H1 (cell line): ENCODE measurements around the gene PIAS2. TPM values are rescaled to one million over a fixed set of nuclear protein-coding genes. Genes with fewer than 3 reads are reported as not detected.
"Not testable (repeated sequence)": the region's sequence is repeated elsewhere in the genome, so short reads cannot be mapped to it uniquely, and the experiment has no call there.

Experiments
- CTCF ChIA-PET: fragments of 300-600 bp; sonication (Branson Sonifier 250); formaldehyde crosslinking; loops from one replicate; lab custom pipeline; 2021; ENCODE audit not compliant: partially characterized antibody; lab: Charles Lee
- POLR2A ChIA-PET: fragments of 300-600 bp; sonication (Branson Sonifier 250); formaldehyde crosslinking; loops from one replicate; lab custom pipeline; 2021; ENCODE audit warnings: inconsistent platforms; ENCODE audit not compliant: partially characterized antibody; lab: Charles Lee
- DNase-seq, 2 experiments: peaks; one replicate each; pipeline versions ENCODE4 v3.0.0 to v3.0.0-alpha.2; 2010 to 2022; ENCODE audit warnings: low spot score in 2 of 2, low read depth in 1 of 2, mixed read lengths in 1 of 2
- FAIRE-seq: peaks from 2 replicates; lab custom pipeline; 2011; peaks lifted over from hg19 to GRCh38; lab: Jason Lieb, UNC
- H2AFZ ChIP-seq: 2 replicates; pipeline ENCODE4 v1.8.1; 2012; ENCODE audit warnings: low read length, inconsistent platforms
- H2AK5ac ChIP-seq: 2 replicates; pipeline ENCODE4 v1.6.1; 2013; ENCODE audit warnings: low read depth, low read length
- H2BK120ac ChIP-seq: replicated peaks from 2 replicates; pipeline ENCODE3; 2013; ENCODE audit warnings: low read depth, low read length, inconsistent platforms
- H2BK12ac ChIP-seq: 2 replicates; pipeline ENCODE4 v1.6.1; 2013; ENCODE audit warnings: low read depth, low read length
- H2BK15ac ChIP-seq: 2 replicates; pipeline ENCODE4 v1.6.1; 2013; ENCODE audit warnings: low read length
- H2BK20ac ChIP-seq: 2 replicates; pipeline ENCODE4 v1.6.1; 2013; ENCODE audit warnings: low read length
- H2BK5ac ChIP-seq: 2 replicates; pipeline ENCODE4 v1.6.1; 2013; ENCODE audit warnings: low read depth, low read length
- H3K14ac ChIP-seq: 2 replicates; pipeline ENCODE4 v1.6.1; 2013; ENCODE audit warnings: inconsistent platforms; ENCODE audit not compliant: insufficient read length
- H3K18ac ChIP-seq: 2 replicates; pipeline ENCODE4 v1.6.1; 2013; ENCODE audit warnings: low read length; ENCODE audit errors: extremely low read depth
- H3K23ac ChIP-seq: 2 replicates; pipeline ENCODE4 v1.6.1; 2013; ENCODE audit warnings: inconsistent platforms; ENCODE audit not compliant: insufficient read length
- H3K23me2 ChIP-seq: 2 replicates; pipeline ENCODE4 v1.6.1; 2013; ENCODE audit warnings: low read depth, low read length
- H3K27ac ChIP-seq: 2 replicates; pipeline ENCODE4 v1.6.1; 2011; ENCODE audit warnings: low read depth, low read length, inconsistent platforms
- H3K27me3 ChIP-seq, 4 experiments: replicated peaks in 1 of 4; 1 replicate in 1 of 4; 2 replicates in 3 of 4; pipeline versions ENCODE4 v1.6.1 to v1.8.1; 2011 to 2013; ENCODE audit warnings: low read length in 3 of 4, mild to moderate bottlenecking in 3 of 4, inconsistent platforms in 2 of 4, mixed read lengths in 2 of 4, moderate library complexity in 1 of 4; ENCODE audit not compliant: control insufficient read depth in 3 of 4, insufficient read depth in 3 of 4; ENCODE audit errors: extremely low read depth in 1 of 4
- H3K36me3 ChIP-seq, 4 experiments: 2 replicates each; pipeline versions ENCODE4 v1.6.1 to v1.8.1; 2011 to 2013; ENCODE audit warnings: mild to moderate bottlenecking in 4 of 4, low read length in 3 of 4, moderate library complexity in 2 of 4, control low read depth in 1 of 4, inconsistent platforms in 1 of 4; ENCODE audit not compliant: insufficient read depth in 4 of 4, control insufficient read depth in 2 of 4
- H3K4ac ChIP-seq: replicated peaks from 2 replicates; pipeline ENCODE3; 2013; ENCODE audit warnings: low read length, low read depth, mixed read lengths, inconsistent platforms; ENCODE audit not compliant: insufficient read length
- H3K4me1 ChIP-seq, 4 experiments: replicated peaks in 1 of 4; 1 replicate in 1 of 4; 2 replicates in 3 of 4; pipeline versions ENCODE4 v1.6.1 to v1.8.1; 2011 to 2013; ENCODE audit warnings: low read length in 3 of 4, inconsistent platforms in 2 of 4, mixed read lengths in 1 of 4; ENCODE audit not compliant: insufficient read depth in 4 of 4, control insufficient read depth in 3 of 4
- H3K4me2 ChIP-seq, 2 experiments: 2 replicates each; pipeline versions ENCODE4 v1.6.1 to v1.8.1; 2011 to 2013; ENCODE audit warnings: low read depth in 2 of 2, low read length in 2 of 2, control low read depth in 1 of 2, inconsistent platforms in 1 of 2, mild to moderate bottlenecking in 1 of 2; ENCODE audit not compliant: insufficient read depth in 1 of 2
- H3K4me3 ChIP-seq, 4 experiments: fragments of 200-600, 300-600 bp in 1 of 4; sonication (generic), shearing (Covaris generic), sonication (Bioruptor Twin) in 1 of 4; 2 replicates each; pipeline versions ENCODE4 v1.5.1 to v1.8.1; 2011 to 2016; ENCODE audit warnings: low read length in 4 of 4, low read depth in 3 of 4, control low read depth in 2 of 4, inconsistent platforms in 2 of 4, mild to moderate bottlenecking in 2 of 4, mixed read lengths in 1 of 4, moderate library complexity in 1 of 4; ENCODE audit not compliant: insufficient read depth in 2 of 4; ENCODE audit errors: extremely low read depth in 1 of 4
- H3K56ac ChIP-seq: replicated peaks from 2 replicates; pipeline ENCODE3; 2013; ENCODE audit warnings: low read depth, mild to moderate bottlenecking, mixed read lengths, low read length, inconsistent platforms; ENCODE audit not compliant: insufficient read length
- H3K79me1 ChIP-seq: 2 replicates; pipeline ENCODE4 v1.6.1; 2013; ENCODE audit warnings: low read depth, low read length, control low read depth
- H3K79me2 ChIP-seq, 2 experiments: 2 replicates each; pipeline versions ENCODE4 v1.6.1 to v1.8.1; 2012 to 2013; ENCODE audit warnings: low read length in 2 of 2, mild to moderate bottlenecking in 2 of 2, inconsistent platforms in 1 of 2; ENCODE audit not compliant: insufficient read depth in 2 of 2, control insufficient read depth in 1 of 2
- H3K9ac ChIP-seq, 4 experiments: replicated peaks in 1 of 4; 1 replicate in 1 of 4; 2 replicates in 3 of 4; pipeline versions ENCODE4 v1.6.1 to v1.8.1; 2011 to 2013; ENCODE audit warnings: low read depth in 3 of 4, low read length in 3 of 4, control low read depth in 2 of 4, mild to moderate bottlenecking in 2 of 4, moderate library complexity in 2 of 4, inconsistent platforms in 1 of 4; ENCODE audit errors: extremely low read depth in 1 of 4
- H3K9me3 ChIP-seq, 2 experiments: 2 replicates each; pipeline versions ENCODE4 v1.6.1 to v1.8.1; 2012 to 2013; ENCODE audit warnings: mild to moderate bottlenecking in 2 of 2, moderate library complexity in 2 of 2, control low read depth in 1 of 2, inconsistent platforms in 1 of 2, low read depth in 1 of 2, low read length in 1 of 2, mixed read lengths in 1 of 2; ENCODE audit not compliant: insufficient read depth in 2 of 2
- H4K20me1 ChIP-seq, 2 experiments: replicated peaks in 1 of 2; 2 replicates each; pipeline versions ENCODE3 to v1.8.1; 2011 to 2013; ENCODE audit warnings: inconsistent platforms in 2 of 2, low read length in 2 of 2, mild to moderate bottlenecking in 1 of 2; ENCODE audit not compliant: insufficient read depth in 2 of 2, control insufficient read depth in 1 of 2
- H4K5ac ChIP-seq: 2 replicates; pipeline ENCODE4 v1.6.1; 2013; ENCODE audit warnings: low read length, low read depth, mixed read lengths, inconsistent platforms; ENCODE audit not compliant: insufficient read length
- H4K8ac ChIP-seq: 2 replicates; pipeline ENCODE4 v1.8.0; 2013; ENCODE audit warnings: mild to moderate bottlenecking, moderate library complexity, low read length, inconsistent platforms; ENCODE audit not compliant: insufficient read depth; ENCODE audit errors: extremely low read depth
- H4K91ac ChIP-seq: replicated peaks from 2 replicates; pipeline ENCODE3; 2013; ENCODE audit warnings: low read length, mixed read lengths, inconsistent platforms; ENCODE audit not compliant: insufficient read length
- WGBS, 2 experiments: shearing (Covaris generic) in 1 of 2; methylation state at CpG; one replicate each; pipeline versions ENCODE4 v1.1.6 to v1.1.7; 2013 to 2015; ENCODE audit warnings: low lambda C conversion rate in 2 of 2, mixed read lengths in 2 of 2, inconsistent platforms in 1 of 2, low coverage in 1 of 2, missing lambda C conversion rate in 1 of 2; ENCODE audit not compliant: insufficient replicate concordance in 2 of 2, insufficient coverage in 1 of 2, insufficient read length in 1 of 2; ENCODE audit errors: extremely low coverage in 1 of 2, missing lambda C conversion rate in 1 of 2; 5-methylcytosine and 5-hydroxymethylcytosine counted together
- polyA plus RNA-seq, 7 experiments: library from polyadenylated mRNA; depleted of rRNA in 3 of 7; stranded (reverse) in 5 of 7; unstranded in 2 of 7; fragments of >200 nt in 5 of 7; fragments of 200-250 nt in 2 of 7; gene quantifications; 1 replicate in 5 of 7; 2 replicates in 1 of 7; 4 replicates in 1 of 7; pipeline versions ENCODE4 v1.2.1 to v1.2.3, GENCODE V29; 2011 to 2013; ENCODE audit warnings: missing spikeins in 2 of 7, mixed read lengths in 2 of 7
- total RNA-seq: library from RNA; stranded (reverse); fragmentation: NEBNext Ultra II Directional; extraction: Animal tissue kit (Norgen Biotek cat#: 25700); gene quantifications from 2 replicates; pipeline ENCODE4 v1.2.1, GENCODE V29; 2021

PIAS2 gene
- total and polyA plus RNA-seq, 2 of the 8 experiments (the other 6 are each of a cell fraction or from before 2014, with no cell fraction given), result 20.1 to 53.9 TPM

DNA sequence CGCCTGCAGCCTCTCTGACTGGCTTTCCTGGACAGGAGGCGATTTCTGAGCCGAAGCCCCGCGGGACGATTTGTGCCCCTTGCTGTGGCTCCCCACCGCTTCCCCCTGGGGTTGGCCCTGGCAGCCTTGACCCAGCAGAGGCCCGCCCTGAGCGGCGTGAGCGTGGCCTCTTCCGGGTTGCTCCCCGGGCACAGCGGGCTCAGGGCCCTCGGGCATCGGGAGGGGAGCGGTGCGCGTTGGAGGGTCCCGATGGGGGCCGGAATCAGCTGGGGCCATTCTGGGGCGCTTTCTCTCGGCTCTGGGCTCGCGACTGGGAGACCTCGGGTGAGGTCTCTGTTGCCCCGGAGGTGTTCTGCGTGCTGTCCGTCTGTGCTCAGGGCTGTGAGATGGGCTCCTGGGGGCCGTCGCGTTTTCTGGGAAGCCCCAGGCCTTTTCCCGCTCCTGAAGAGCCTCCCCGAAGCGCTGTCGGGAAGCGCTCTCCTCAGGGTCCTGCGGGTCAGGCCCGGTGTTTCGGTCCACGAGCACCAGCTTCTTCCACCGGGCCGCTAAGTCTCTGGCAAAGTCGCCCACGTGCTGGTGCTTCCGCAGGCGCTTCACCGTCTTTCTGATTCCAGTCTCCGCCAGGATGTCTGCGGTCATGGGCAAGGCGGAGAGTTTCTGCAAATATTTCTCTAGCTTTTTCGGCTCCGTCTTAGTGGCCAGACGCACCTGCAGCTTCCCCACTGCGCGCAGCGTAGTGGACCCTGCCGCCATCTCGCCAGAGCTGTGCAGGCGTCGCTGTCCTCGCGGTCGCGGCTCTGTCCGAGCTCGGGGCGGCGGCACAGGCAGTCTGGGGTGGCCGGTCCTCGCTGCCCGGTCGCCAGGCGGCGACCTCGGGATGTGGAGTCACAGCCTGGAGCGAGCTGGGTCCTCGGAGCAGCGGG, 46.6 kb upstream of the PIAS2 start:
- H2BK20ac ChIP-seq, H2BK15ac ChIP-seq, H3K4me2 ChIP-seq, H3K23ac ChIP-seq, H4K20me1 ChIP-seq, H3K56ac ChIP-seq, H3K9ac ChIP-seq, H3K4me3 ChIP-seq, CTCF ChIA-PET, H4K5ac ChIP-seq, H2BK120ac ChIP-seq, H2AK5ac ChIP-seq, H3K14ac ChIP-seq, H2BK12ac ChIP-seq, H2BK5ac ChIP-seq, H3K79me1 ChIP-seq, DNase-seq, H3K36me3 ChIP-seq, FAIRE-seq, H3K9me3 ChIP-seq, H2AFZ ChIP-seq, H4K8ac ChIP-seq, H3K27me3 ChIP-seq, H3K18ac ChIP-seq, H3K23me2 ChIP-seq, POLR2A ChIA-PET, H4K91ac ChIP-seq, H3K4ac ChIP-seq, H3K4me1 ChIP-seq, H3K27ac ChIP-seq, H3K79me2 ChIP-seq: not testable (repeated sequence)
- WGBS, 2 experiments, result no CpG with 5 or more reads among the region's 79 CpGs
